Tibial artery (tissue), 4 donors: ENCODE measurements around the gene SAMM50.

Experiments
- DNase-seq, 2 donors: peaks; one replicate each; pipeline ENCODE4 v3.0.0-alpha.2; 2019
- H3K27ac ChIP-seq, 2 donors: fragments of 200-600 bp; sonication (generic) in 1 of 2; 1 replicate in 1 of 2; 2 replicates in 1 of 2; pipeline ENCODE4 v1.5.1; 2018 to 2019; ENCODE audit warnings: mild to moderate bottlenecking in 1 of 2
- H3K27me3 ChIP-seq, 2 donors: fragments of 200-600 bp; sonication (generic) in 1 of 2; one replicate each; pipeline versions ENCODE4 v1.5.1 to v1.6.0; 2016 to 2019
- H3K36me3 ChIP-seq, 3 donors: fragments of 200-600 bp; sonication (generic) in 2 of 3; one replicate each; pipeline ENCODE4 v1.5.1; 2016 to 2019; ENCODE audit warnings: mild to moderate bottlenecking in 2 of 3
- H3K4me1 ChIP-seq, 4 donors: fragments of 200-600 bp; sonication (generic) in 2 of 4; 1 replicate in 3 of 4; 2 replicates in 1 of 4; pipeline ENCODE4 v1.5.1; 2016 to 2019
- H3K4me3 ChIP-seq, 2 donors: fragments of 200-600 bp; sonication (generic) in 1 of 2; 1 replicate in 1 of 2; 2 replicates in 1 of 2; pipeline ENCODE4 v1.5.1; 2018 to 2019; ENCODE audit warnings: mild to moderate bottlenecking in 2 of 2
- H3K9me3 ChIP-seq, 3 donors: fragments of 200-600 bp; sonication (generic) in 1 of 3; one replicate each; pipeline ENCODE4 v1.5.1; 2016 to 2019
- CTCF ChIP-seq, 2 experiments: fragments of 200-600 bp in 1 of 2; fragments of 450-650 bp in 1 of 2; IDR thresholded peaks; one replicate each; pipeline ENCODE4 v1.5.1; 2017 to 2019; ENCODE audit warnings: antibody characterized with exemption in 2 of 2, mild to moderate bottlenecking in 1 of 2, moderate library complexity in 1 of 2
- intact Hi-C: fragments of 100-400 bp; cut with DNase I; formaldehyde crosslinking; loops from one replicate; pipeline ENCODE4 v1.15.0; 2023; ENCODE audit warnings: low total_unique reads

SAMM50 gene

GRCh38 chr22:43968614-43969013 is 13.4 kb downstream of the SAMM50 start:
- Histone ChIP-seq H3K27ac (no peak overlapping the region), H3K36me3 (peaks cover 73 to 98% (median 93%) of the 10 kb centered on the region in 3 donors), H3K4me1 (no peaks in the 10 kb centered on the region), H3K4me3 (no peak overlapping the region), H3K27me3 (no peaks in the 10 kb centered on the region), H3K9me3 (no peaks in the 10 kb centered on the region)
- intact Hi-C loops: no loop called here
- no peak for DNase-seq
- no peak for TF ChIP-seq CTCF (IDR thresholded peaks at IDR 0.05)

- Histone ChIP-seq H3K36me3 (peaks cover 73 to 98% (median 93%) of the 10 kb centered on the region in 3 donors), H3K4me1 (no peaks in the 10 kb centered on the region), H3K27ac (no peak overlapping the region), H3K4me3 (no peak overlapping the region), H3K27me3 (no peaks in the 10 kb centered on the region), H3K9me3 (no peaks in the 10 kb centered on the region)
- intact Hi-C loops: no loop called here
- TF ChIP-seq CTCF (IDR thresholded peaks at IDR 0.05): no peak
- DNase-seq: no peak
Observed at GRCh38 chr22:43969021-43969878, 14.0 kb downstream of the SAMM50 start.

DNA sequence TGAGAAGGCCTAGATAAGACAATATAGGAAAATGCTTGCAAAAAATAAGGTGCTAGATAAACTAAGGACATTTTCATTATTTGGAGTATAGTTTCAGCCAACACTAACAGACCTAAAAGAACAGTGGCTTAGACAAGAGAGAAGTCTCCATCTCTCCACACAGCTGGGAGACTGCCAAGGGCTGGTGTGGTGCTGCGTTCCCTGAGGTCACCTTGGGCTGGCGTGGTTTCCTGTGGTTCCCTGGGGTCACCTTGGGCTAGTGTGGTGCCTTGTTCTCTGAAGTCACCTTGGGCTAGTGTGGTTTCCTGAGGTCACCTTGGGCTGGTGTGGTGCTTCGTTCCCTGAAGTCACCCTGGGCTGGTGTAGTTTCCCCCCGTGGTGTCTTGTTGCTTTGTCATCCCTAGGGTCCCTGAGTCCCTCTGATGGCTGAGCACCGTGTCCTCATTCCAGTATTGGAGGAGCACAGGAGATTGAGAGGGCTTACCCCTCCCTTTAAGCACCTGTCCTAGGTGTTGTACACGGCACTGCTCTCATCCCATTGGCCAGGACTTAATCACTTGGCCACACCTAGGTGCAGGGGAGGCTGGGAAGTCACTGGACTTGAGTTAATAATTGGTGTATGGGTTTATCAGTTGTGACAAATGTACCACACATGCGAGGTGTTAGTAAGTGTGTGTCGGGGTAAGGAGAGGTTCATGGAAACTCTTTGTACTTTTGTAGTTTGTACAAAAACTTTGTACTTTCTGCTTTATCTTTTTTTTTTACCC is 14.9 kb downstream of the SAMM50 start:
- H3K27ac ChIP-seq: no peak overlapping the region
- H3K27me3 ChIP-seq: no peaks in the 10 kb centered on the region
- peaks cover 71 to 98% (median 93%) of the 10 kb centered on the region in 3 donors for H3K36me3 ChIP-seq
- H3K9me3 ChIP-seq: no peaks in the 10 kb centered on the region
- DNase-seq: no peak
- H3K4me1 ChIP-seq: no peaks in the 10 kb centered on the region
- intact Hi-C loops: no loop called here
- TF ChIP-seq CTCF (IDR thresholded peaks at IDR 0.05): no peak
- H3K4me3 ChIP-seq: no peak overlapping the region

DNA sequence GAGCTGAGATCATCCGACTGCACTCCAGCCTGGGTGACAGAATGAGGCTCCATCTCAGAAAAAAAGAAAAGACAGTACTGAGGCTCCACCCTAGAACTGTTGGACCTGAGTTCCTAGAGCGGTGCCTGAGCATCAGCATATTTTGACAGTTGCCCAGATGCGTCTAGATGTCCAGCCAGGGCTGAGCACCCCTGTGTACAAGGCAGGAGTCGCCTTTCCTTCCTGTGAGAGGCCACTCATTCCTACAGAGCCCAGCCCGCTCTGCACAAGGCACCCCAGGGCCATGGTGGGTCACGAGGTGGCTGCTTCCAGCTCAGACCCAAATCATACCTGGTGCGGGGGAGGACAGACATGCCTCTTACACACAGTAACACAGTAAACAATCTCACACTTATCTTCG is 15.9 kb downstream of the SAMM50 start:
- intact Hi-C loops: no loop called here
- no peak for DNase-seq
- peaks cover 70 to 98% (median 93%) of the 10 kb centered on the region in 3 donors for H3K36me3 ChIP-seq
- no peak for TF ChIP-seq CTCF (IDR thresholded peaks at IDR 0.05)
- H3K4me3 ChIP-seq: no peak overlapping the region
- no peak overlapping the region for H3K27ac ChIP-seq
- H3K9me3 ChIP-seq: no peaks in the 10 kb centered on the region
- no peaks in the 10 kb centered on the region for H3K27me3 ChIP-seq
- H3K4me1 ChIP-seq: no peaks in the 10 kb centered on the region

GRCh38 chr22:43972931-43973462 is 17.8 kb downstream of the SAMM50 start:
- intact Hi-C loops: no loop called here
- DNase-seq: no peak
- peaks cover 70 to 98% (median 94%) of the 10 kb centered on the region in 3 donors for H3K36me3 ChIP-seq

More at GRCh38 chr22:43972931-43973462, 17.8 kb downstream of the SAMM50 start:
- Histone ChIP-seq H3K4me1 (no peaks in the 10 kb centered on the region), H3K4me3 (no peak overlapping the region), H3K9me3 (no peaks in the 10 kb centered on the region), H3K27ac (no peak overlapping the region), H3K27me3 (no peaks in the 10 kb centered on the region)
- no peak for TF ChIP-seq CTCF (IDR thresholded peaks at IDR 0.05)
